Neural crest cell (in vitro differentiated cells): Measurements from ENCODE around the gene USP6NL. TPM values are rescaled to one million over a fixed set of nuclear protein-coding genes. Genes with fewer than 3 reads are reported as not detected.

Source experiments
- DNase-seq: peaks from one replicate; pipeline ENCODE4 v3.0.0; 2021; ENCODE audit warnings: low read depth, mixed read lengths, low spot score
- H3K27ac Mint-ChIP-seq: one replicate; pipeline ENCODE4 v1.8.0; 2021; ENCODE audit warnings: mild to moderate bottlenecking, mixed read lengths; ENCODE audit not compliant: unreplicated experiment
- H3K27me3 Mint-ChIP-seq: 2 replicates; pipeline ENCODE4 v1.8.0; 2021; ENCODE audit warnings: low read depth, mild to moderate bottlenecking, mixed read lengths
- H3K36me3 Mint-ChIP-seq: 2 replicates; pipeline ENCODE4 v1.8.0; 2021; ENCODE audit warnings: low read depth, mild to moderate bottlenecking, mixed read lengths
- H3K4me1 Mint-ChIP-seq: 2 replicates; pipeline ENCODE4 v1.8.0; 2021; ENCODE audit warnings: mixed read lengths
- H3K4me3 Mint-ChIP-seq: one replicate; pipeline ENCODE4 v1.8.0; 2021; ENCODE audit warnings: mild to moderate bottlenecking, mixed read lengths
- H3K9me3 Mint-ChIP-seq: 2 replicates; pipeline ENCODE4 v1.8.0; 2021; ENCODE audit warnings: mixed read lengths
- CTCF ChIP-seq: fragments of 200-600 bp; sonication (generic); conservative IDR thresholded peaks from 2 replicates; pipeline ENCODE4 v1.5.0; 2021; ENCODE audit warnings: antibody characterized with exemption, mild to moderate bottlenecking
- total RNA-seq: library from RNA; stranded (reverse); gene quantifications from 2 replicates; pipeline ENCODE4 v1.2.1, GENCODE V29; 2021

Gene USP6NL
- total RNA-seq, 1 donor from 2014 or later = 35.3 TPM

GRCh38 chr10:11430421-11431215 is 180.8 kb downstream of the USP6NL start:
- Mint-ChIP-seq H3K27ac (no peak overlapping the region), H3K9me3 (peaks cover 8% of the 10 kb centered on the region), H3K4me3 (no peak overlapping the region), H3K36me3 (no peaks in the 10 kb centered on the region), H3K4me1 (peaks cover 11% of the 10 kb centered on the region), H3K27me3 (no peaks in the 10 kb centered on the region)
- TF ChIP-seq CTCF = no peak
- no peak for DNase-seq

GRCh38 chr10:11429439-11430052 is 181.9 kb downstream of the USP6NL start:
- no peak for DNase-seq
- Mint-ChIP-seq H3K27ac (no peak overlapping the region), H3K27me3 (no peaks in the 10 kb centered on the region), H3K4me1 (peaks cover 6% of the 10 kb centered on the region), H3K9me3 (peaks cover 8% of the 10 kb centered on the region), H3K36me3 (no peaks in the 10 kb centered on the region), H3K4me3 (no peak overlapping the region)
- no peak for TF ChIP-seq CTCF

- no peak overlapping the region for H3K4me3 Mint-ChIP-seq
- peaks cover 5% of the 10 kb centered on the region for H3K4me1 Mint-ChIP-seq
- DNase-seq = no peak
- H3K36me3 Mint-ChIP-seq = peaks cover 5% of the 10 kb centered on the region
- no peak overlapping the region for H3K27ac Mint-ChIP-seq
- no peaks in the 10 kb centered on the region for H3K27me3 Mint-ChIP-seq
- H3K9me3 Mint-ChIP-seq = peaks cover 13% of the 10 kb centered on the region
- TF ChIP-seq CTCF = no peak
These were observed 185.8 kb downstream of the USP6NL start for GRCh38 chr10:11425676-11426075.

GRCh38 chr10:11425296-11425610 is 186.2 kb downstream of the USP6NL start:
- H3K4me3 Mint-ChIP-seq = no peak overlapping the region
- no peak for DNase-seq
- H3K27ac Mint-ChIP-seq = peak overlapping the region; percentile 90
- H3K9me3 Mint-ChIP-seq = peaks cover 13% of the 10 kb centered on the region
- H3K36me3 Mint-ChIP-seq = peaks cover 5% of the 10 kb centered on the region
- H3K27me3 Mint-ChIP-seq = no peaks in the 10 kb centered on the region
- H3K4me1 Mint-ChIP-seq = peaks cover 5% of the 10 kb centered on the region
- no peak for TF ChIP-seq CTCF

GRCh38 chr10:11424456-11425295 is 186.8 kb downstream of the USP6NL start:
- peak; percentile 53 for DNase-seq
- no peak overlapping the region for H3K4me3 Mint-ChIP-seq
- TF ChIP-seq CTCF = peak; percentile 90
- H3K4me1 Mint-ChIP-seq = peaks cover 5% of the 10 kb centered on the region
- H3K36me3 Mint-ChIP-seq = peaks cover 8% of the 10 kb centered on the region
- peaks cover 17% of the 10 kb centered on the region for H3K9me3 Mint-ChIP-seq
- H3K27ac Mint-ChIP-seq = peak overlapping the region; percentile 90
- no peaks in the 10 kb centered on the region for H3K27me3 Mint-ChIP-seq
